Measurements from ENCODE around the gene NFE2.
"Not testable (repeated sequence)": the region's sequence is repeated elsewhere in the genome, so short reads cannot be mapped to it uniquely, and the experiment has no call there.

The NFE2 gene

GRCh38 chr12:54282949-54283593 is 17.7 kb downstream of the NFE2 start:
- peak in 1 of 4 experiments; percentile 39 for DNase-seq

GRCh38 chr12:54281694-54282093 is 19.1 kb downstream of the NFE2 start:
- DNase-seq: not testable (repeated sequence)

GRCh38 chr12:54281261-54281638 is 19.6 kb downstream of the NFE2 start:
- not testable (repeated sequence) for DNase-seq

GRCh38 chr12:54280468-54281260 is 20.2 kb downstream of the NFE2 start, which contains the start of gene HNRNPA1:
HNRNPA1 (plus strand) TSS chr12:54280726; CDS start chr12:54280808, 82 bp downstream.
- DNase-seq: peak; percentile 97 to 100 (median 98)

GRCh38 chr12:54279632-54280467 is 21.0 kb downstream of the NFE2 start, which contains the start of gene CBX5:
CBX5 (minus strand) TSS chr12:54280122; CDS start chr12:54257650, 22,472 bp downstream.
- DNase-seq: peak; percentile 98 to 100 (median 100)

GRCh38 chr12:54279227-54279631 is 21.6 kb downstream of the NFE2 start:
- DNase-seq: no peak

GRCh38 chr12:54277823-54278276 is 23.0 kb downstream of the NFE2 start:
- DNase-seq: peak; percentile 51 to 66 (median 53)

- no peak for DNase-seq
These were observed 24.4 kb downstream of the NFE2 start for GRCh38 chr12:54276368-54276767.

- no peak for DNase-seq
These were observed 26.8 kb downstream of the NFE2 start for GRCh38 chr12:54273981-54274380.

GRCh38 chr12:54272214-54272613 is 28.6 kb downstream of the NFE2 start:
- no peak for DNase-seq

GRCh38 chr12:54270345-54270744 is 30.5 kb downstream of the NFE2 start:
- no peak for DNase-seq

GRCh38 chr12:54266852-54267251 is 34.0 kb downstream of the NFE2 start:
- DNase-seq: no peak

GRCh38 chr12:54265364-54265812 is 35.4 kb downstream of the NFE2 start:
- DNase-seq: no peak

- DNase-seq: peak in 3 of 4 experiments; percentile 25 to 37 (median 28)
These were observed 38.4 kb downstream of the NFE2 start for GRCh38 chr12:54262403-54262925.

- DNase-seq: peak in 2 of 4 experiments; percentile 39 to 47
These were observed 38.9 kb downstream of the NFE2 start for GRCh38 chr12:54261815-54262402.

- DNase-seq: peak in 3 of 4 experiments; percentile 44 to 65 (median 50)
These were observed 41.4 kb downstream of the NFE2 start for GRCh38 chr12:54259194-54260011.

GRCh38 chr12:54258201-54258681 is 42.6 kb downstream of the NFE2 start:
- no peak for DNase-seq

GRCh38 chr12:54257332-54257731 is 43.5 kb downstream of the NFE2 start:
- no peak for DNase-seq

- no peak for DNase-seq
These were observed 47.6 kb downstream of the NFE2 start for GRCh38 chr12:54253240-54253639.

- peak; percentile 39 to 67 (median 48) for DNase-seq
These were observed 49.0 kb downstream of the NFE2 start for GRCh38 chr12:54251667-54252284.
